Right lobe of liver (tissue), 4 donors: ENCODE data around the gene ARHGEF16.

Experiments
- POLR2A ChIP-seq: fragments of 450-650 bp; IDR thresholded peaks from one replicate; pipeline ENCODE4 v1.6.1; 2017; ENCODE audit warnings: antibody characterized with exemption, mild to moderate bottlenecking
- TF ChIP-seq, protein P1 (sequence below), 4 donors: fragments of 200-600 bp in 3 of 4; fragments of 450-650 bp in 1 of 4; IDR thresholded peaks; one replicate each; pipeline versions ENCODE4 v1.5.1 to v1.8.0; 2016 to 2022; ENCODE audit warnings: antibody characterized with exemption in 4 of 4, mild to moderate bottlenecking in 2 of 4
- donor health status: DM: no; HTN: no; CAD: no.
- donor health status: DM: no; HTN: no; CAD: no.
- donor health status: DM: no; HTN: yes; CAD: no.

DNA sequence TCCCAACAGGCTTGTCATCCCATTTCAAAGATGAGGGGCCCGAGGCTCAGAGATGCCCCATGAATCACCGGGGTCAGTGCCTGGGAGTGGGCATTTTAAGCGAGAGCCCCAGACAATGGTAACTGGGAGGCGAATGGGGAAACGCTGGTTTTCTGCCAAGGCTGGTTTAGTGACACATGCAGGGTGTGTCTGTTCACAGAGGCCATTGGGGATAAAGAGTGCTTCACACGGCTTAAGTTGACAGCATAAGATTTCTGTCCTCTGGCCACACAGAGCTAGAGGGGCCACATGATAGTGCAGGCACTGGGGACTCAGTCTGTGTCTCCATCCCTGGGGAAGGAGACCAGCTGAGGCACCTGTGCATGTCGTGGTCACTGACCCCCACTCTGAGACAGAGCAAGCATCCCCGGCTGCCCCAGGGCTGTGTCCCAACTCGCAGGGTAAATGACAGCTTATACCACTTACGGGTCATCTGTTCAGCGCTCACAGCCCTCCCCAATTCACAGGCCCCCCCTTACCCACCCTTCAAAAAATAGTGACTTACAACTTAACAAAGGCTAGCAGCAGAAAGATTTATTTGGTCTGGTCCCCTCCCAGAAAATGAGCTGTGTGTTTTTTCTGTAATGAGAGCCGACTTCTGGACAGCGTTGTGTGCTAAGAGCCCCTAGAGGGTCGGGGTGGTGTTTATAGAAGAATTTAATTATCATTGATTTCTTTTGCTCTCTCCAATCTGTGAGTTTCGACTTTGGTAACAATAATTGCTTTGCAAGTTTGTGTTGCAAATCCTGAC is 34.9 kb upstream of the ARHGEF16 start:
- no peak for TF ChIP-seq POLR2A
- TF ChIP-seq, protein P1, sequence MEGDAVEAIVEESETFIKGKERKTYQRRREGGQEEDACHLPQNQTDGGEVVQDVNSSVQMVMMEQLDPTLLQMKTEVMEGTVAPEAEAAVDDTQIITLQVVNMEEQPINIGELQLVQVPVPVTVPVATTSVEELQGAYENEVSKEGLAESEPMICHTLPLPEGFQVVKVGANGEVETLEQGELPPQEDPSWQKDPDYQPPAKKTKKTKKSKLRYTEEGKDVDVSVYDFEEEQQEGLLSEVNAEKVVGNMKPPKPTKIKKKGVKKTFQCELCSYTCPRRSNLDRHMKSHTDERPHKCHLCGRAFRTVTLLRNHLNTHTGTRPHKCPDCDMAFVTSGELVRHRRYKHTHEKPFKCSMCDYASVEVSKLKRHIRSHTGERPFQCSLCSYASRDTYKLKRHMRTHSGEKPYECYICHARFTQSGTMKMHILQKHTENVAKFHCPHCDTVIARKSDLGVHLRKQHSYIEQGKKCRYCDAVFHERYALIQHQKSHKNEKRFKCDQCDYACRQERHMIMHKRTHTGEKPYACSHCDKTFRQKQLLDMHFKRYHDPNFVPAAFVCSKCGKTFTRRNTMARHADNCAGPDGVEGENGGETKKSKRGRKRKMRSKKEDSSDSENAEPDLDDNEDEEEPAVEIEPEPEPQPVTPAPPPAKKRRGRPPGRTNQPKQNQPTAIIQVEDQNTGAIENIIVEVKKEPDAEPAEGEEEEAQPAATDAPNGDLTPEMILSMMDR (IDR thresholded peaks at IDR 0.05), result no peak
